Measurements from ENCODE around the gene RAB10.

RAB10 gene

GRCh38 chr2:26048791-26049190, 14.9 kb downstream of the RAB10 start:
- TF ChIP-seq CTCF (IDR thresholded peaks at IDR 0.05; ENCODE audit: low read depth, low read length, missing control alignments): no peak
- DNase-seq (ENCODE audit: low read depth): no peak
- H3K4me3 ChIP-seq (ENCODE audit: low read depth, low read length): no peak overlapping the region

- no peak for DNase-seq (ENCODE audit: low read depth)
- no peak for TF ChIP-seq CTCF (IDR thresholded peaks at IDR 0.05; ENCODE audit: low read depth, low read length, missing control alignments)
- no peak overlapping the region for H3K4me3 ChIP-seq (ENCODE audit: low read depth, low read length)
Observed at GRCh38 chr2:26049641-26050040, 15.8 kb downstream of the RAB10 start.

- no peak for TF ChIP-seq CTCF (IDR thresholded peaks at IDR 0.05; ENCODE audit: low read depth, low read length, missing control alignments)
- no peak for DNase-seq (ENCODE audit: low read depth)
- no peak overlapping the region for H3K4me3 ChIP-seq (ENCODE audit: low read depth, low read length)
Observed at GRCh38 chr2:26052740-26053139, 18.9 kb downstream of the RAB10 start.

- no peak for DNase-seq (ENCODE audit: low read depth)
- no peak overlapping the region for H3K4me3 ChIP-seq (ENCODE audit: low read depth, low read length)
Observed at GRCh38 chr2:26054598-26055348, 20.9 kb downstream of the RAB10 start.

GRCh38 chr2:26058390-26058789, 24.5 kb downstream of the RAB10 start:
- DNase-seq (ENCODE audit: low read depth): no peak
- no peak overlapping the region for H3K4me3 ChIP-seq (ENCODE audit: low read depth, low read length)
- TF ChIP-seq CTCF (IDR thresholded peaks at IDR 0.05; ENCODE audit: low read depth, low read length, missing control alignments): no peak

More at GRCh38 chr2:26054598-26055348, 20.9 kb downstream of the RAB10 start:
- TF ChIP-seq CTCF (IDR thresholded peaks at IDR 0.05; ENCODE audit: low read depth, low read length, missing control alignments): no peak

- H3K4me3 ChIP-seq (ENCODE audit: low read depth, low read length): no peak overlapping the region
- TF ChIP-seq CTCF (IDR thresholded peaks at IDR 0.05; ENCODE audit: low read depth, low read length, missing control alignments): no peak
- no peak for DNase-seq (ENCODE audit: low read depth)
Observed at GRCh38 chr2:26059542-26059941, 25.7 kb downstream of the RAB10 start.

- no peak for TF ChIP-seq CTCF (IDR thresholded peaks at IDR 0.05; ENCODE audit: low read depth, low read length, missing control alignments)
- DNase-seq (ENCODE audit: low read depth): no peak
- no peak overlapping the region for H3K4me3 ChIP-seq (ENCODE audit: low read depth, low read length)
Observed at GRCh38 chr2:26061539-26061938, 27.7 kb downstream of the RAB10 start.

Data from GM12864 (cell line).